Astrocyte of the spinal cord (primary cell): Measurements from ENCODE around the gene MBNL2.

Experiments used
- DNase-seq: peaks from one replicate; pipeline ENCODE4 v3.0.0; 2011; ENCODE audit warnings: low read depth, low spot score
- H3K4me3 ChIP-seq: 2 replicates; pipeline ENCODE4 v1.5.1; 2011; ENCODE audit warnings: low read depth, mild to moderate bottlenecking, low read length, moderate library complexity
- CTCF ChIP-seq: IDR thresholded peaks from 2 replicates; pipeline ENCODE4 v1.5.1; 2012; ENCODE audit warnings: low read depth, mild to moderate bottlenecking, low read length, inconsistent platforms
- in situ Hi-C: cut with HindIII; loops from 2 replicates; pipeline ENCODE4 v1.10.0; 2017; ENCODE audit warnings: low sequenced_read_pairs

Gene MBNL2

GRCh38 chr13:97380696-97381095, 158.6 kb downstream of the MBNL2 start:
- in situ Hi-C loops: no loop called here
- DNase-seq: no peak
- no peak overlapping the region for H3K4me3 ChIP-seq
- TF ChIP-seq CTCF: no peak

GRCh38 chr13:97381189-97381588, 159.1 kb downstream of the MBNL2 start:
- no peak for TF ChIP-seq CTCF
- in situ Hi-C loops: no loop called here
- DNase-seq: no peak
- no peak overlapping the region for H3K4me3 ChIP-seq

GRCh38 chr13:97382276-97382675, 160.1 kb downstream of the MBNL2 start:
- no peak for DNase-seq
- in situ Hi-C loops: no loop called here
- no peak overlapping the region for H3K4me3 ChIP-seq
- no peak for TF ChIP-seq CTCF

- no peak for DNase-seq
- no peak overlapping the region for H3K4me3 ChIP-seq
- TF ChIP-seq CTCF: no peak
- in situ Hi-C loops: no loop called here
Observed at GRCh38 chr13:97384371-97384770, 162.2 kb downstream of the MBNL2 start.

GRCh38 chr13:97385146-97385545, 163.0 kb downstream of the MBNL2 start:
- TF ChIP-seq CTCF: no peak
- no peak overlapping the region for H3K4me3 ChIP-seq
- DNase-seq: no peak
- in situ Hi-C loops: no loop called here

GRCh38 chr13:97385854-97386253, 163.7 kb downstream of the MBNL2 start:
- no peak overlapping the region for H3K4me3 ChIP-seq
- TF ChIP-seq CTCF: no peak
- DNase-seq: no peak
- in situ Hi-C loops: no loop called here

- in situ Hi-C loops: no loop called here
- DNase-seq: no peak
- H3K4me3 ChIP-seq: no peak overlapping the region
- no peak for TF ChIP-seq CTCF
Observed at GRCh38 chr13:97386801-97387484, 164.8 kb downstream of the MBNL2 start.
